ENCODE measurements around the gene CACNG4. TPM values are rescaled to one million over a fixed set of nuclear protein-coding genes. Genes with fewer than 3 reads are reported as not detected.

CACNG4 gene
- total RNA-seq, 1 experiment from 2014 or later = 6.3 TPM

GRCh38 chr17:67050066-67050465, 85.6 kb downstream of the CACNG4 start:
- H2BK12ac ChIP-seq (ENCODE audit: insufficient read length, low read depth, low read length) = no peak overlapping the region
- no peak for TF ChIP-seq CTCF (conservative IDR thresholded peaks at IDR 0.05)
- no peak overlapping the region for H2AK5ac ChIP-seq (ENCODE audit: insufficient read length, low read length)
- H3K4me3 Mint-ChIP-seq = no peak overlapping the region
- peaks cover 0 to 3% of the 10 kb centered on the region in 2 experiments; a peak in 2 of 4 replicates for H3K4me1 Mint-ChIP-seq
- H3K9me3 ChIP-seq (ENCODE audit: control insufficient read depth, low read depth, low read length) = no peaks in the 10 kb centered on the region
- no peak overlapping the region for H3K14ac ChIP-seq (ENCODE audit: insufficient read depth, low read length)
- H2BK15ac ChIP-seq (ENCODE audit: low read depth, low read length) = no peak overlapping the region
- no peak overlapping the region for H3K56ac ChIP-seq (ENCODE audit: insufficient read length, low read depth, low read length)
- H2BK20ac ChIP-seq (ENCODE audit: low read depth, low read length, poor library complexity, severe bottlenecking) = no peak overlapping the region
- H2AFZ ChIP-seq (ENCODE audit: low read length) = no peak overlapping the region
- peaks cover 22 to 24% of the 10 kb centered on the region in 2 experiments for H3K9me3 Mint-ChIP-seq
- no peak overlapping the region for H2BK5ac ChIP-seq (ENCODE audit: insufficient read length, low read length)
- H3K4me2 ChIP-seq (ENCODE audit: insufficient read depth, insufficient read length, low read length) = no peak overlapping the region
- no peak for DNase-seq
- no CpG with 5 or more reads among the region's 1 CpG for WGBS (ENCODE audit: extremely low coverage, insufficient read length, low lambda C conversion rate)
- H3K4ac ChIP-seq (ENCODE audit: low read depth, low read length) = no peak overlapping the region
- H4K8ac ChIP-seq (replicated peaks; ENCODE audit: insufficient read length, low read depth, low read length) = no peak overlapping the region
- no peaks in the 10 kb centered on the region for H4K20me1 ChIP-seq (ENCODE audit: control insufficient read depth, insufficient read depth, insufficient read length)
- H2BK120ac ChIP-seq (ENCODE audit: low read depth, low read length, poor library complexity, severe bottlenecking) = no peak overlapping the region
- H3K18ac ChIP-seq (ENCODE audit: insufficient read length, low read depth, low read length) = no peak overlapping the region
- no peaks in the 10 kb centered on the region for H3K4me1 ChIP-seq (ENCODE audit: insufficient read depth, low read length)
- H3T11ph ChIP-seq (ENCODE audit: low read length) = no peak overlapping the region
- no peak overlapping the region for H3K9ac ChIP-seq (ENCODE audit: extremely low read depth, insufficient read length, low read length)
- H3K27me3 ChIP-seq (ENCODE audit: insufficient read depth, low read length) = no peaks in the 10 kb centered on the region
- no peak overlapping the region for H4K91ac ChIP-seq (ENCODE audit: insufficient read length, low read depth, low read length)
- peaks cover 2% of the 10 kb centered on the region for H3K27me3 Mint-ChIP-seq (ENCODE audit: low read depth)
- no peaks in the 10 kb centered on the region for H3K79me1 ChIP-seq (ENCODE audit: insufficient read depth, low read depth, low read length, poor library complexity, severe bottlenecking)
- H3K36me3 Mint-ChIP-seq (ENCODE audit: insufficient read depth in 1 of 3, low read depth in 3 of 3) = peaks cover 0 to 14% (median 8%) of the 10 kb centered on the region in 3 experiments; a peak in 4 of 7 replicates
- no peaks in the 10 kb centered on the region for H3K79me2 ChIP-seq (ENCODE audit: insufficient read depth, low read length)
- no peak overlapping the region for H3K23ac ChIP-seq (ENCODE audit: insufficient read length, low read depth, low read length)
- no peak overlapping the region for H3K27ac ChIP-seq (ENCODE audit: insufficient read length, low read depth, low read length)
- no peak overlapping the region for H3K27ac Mint-ChIP-seq
- no peak overlapping the region for H4K5ac ChIP-seq (ENCODE audit: insufficient read length, low read depth, low read length)
- no peaks in the 10 kb centered on the region for H3K23me2 ChIP-seq (ENCODE audit: insufficient read length, low read depth, low read length, poor library complexity, severe bottlenecking)

Measured in H9 (cell line).